Spleen (tissue), 7 donors: ENCODE data around the gene CCNL1.

Experiments
- POLR2A ChIP-seq, 3 donors: fragments of 450-650 bp; IDR thresholded peaks; one replicate each; pipeline ENCODE4 v1.5.1; 2017; ENCODE audit warnings: antibody characterized with exemption in 3 of 3, mild to moderate bottlenecking in 1 of 3
- TF ChIP-seq, protein P1 (sequence below), 11 experiments: fragments of 200-600 bp in 7 of 11; fragments of 450-650 bp in 4 of 11; sonication (generic) in 4 of 11; IDR thresholded peaks in 8 of 11; conservative IDR thresholded peaks in 3 of 11; 1 replicate in 7 of 11; 2 replicates in 4 of 11; pipeline versions ENCODE4 v1.4.0 to v1.8.0; 2016 to 2021; ENCODE audit warnings: antibody characterized with exemption in 11 of 11, inconsistent platforms in 4 of 11, mild to moderate bottlenecking in 1 of 11
- donor health status: DM: no; HTN: no; CAD: no; lungs with moderate emphysema.
- donor health status: DM: no; HTN: no; CAD: no.
- donor health status: DM: no; HTN: no; CAD: no.

DNA sequence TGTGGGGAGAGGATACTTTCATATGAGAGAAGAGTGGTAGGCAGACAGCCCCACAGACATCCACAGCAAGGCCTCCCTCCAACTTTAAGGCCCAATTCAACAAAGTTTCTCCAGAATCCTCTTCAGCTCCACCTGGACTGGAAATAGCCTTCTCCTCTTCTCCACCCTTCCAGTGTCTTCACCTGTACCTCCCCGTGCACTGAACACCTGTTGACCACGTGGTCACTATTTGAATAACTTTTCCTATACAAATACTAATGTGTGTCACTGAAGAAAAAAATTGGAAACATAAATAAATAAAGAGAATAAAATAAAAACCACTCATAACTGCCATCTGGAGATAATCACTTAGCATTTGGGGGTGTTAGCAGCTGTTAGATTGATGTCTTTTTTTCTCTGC lies 52.9 kb downstream of the CCNL1 start:
- TF ChIP-seq POLR2A (IDR thresholded peaks at IDR 0.05), result no peak
- TF ChIP-seq, protein P1, sequence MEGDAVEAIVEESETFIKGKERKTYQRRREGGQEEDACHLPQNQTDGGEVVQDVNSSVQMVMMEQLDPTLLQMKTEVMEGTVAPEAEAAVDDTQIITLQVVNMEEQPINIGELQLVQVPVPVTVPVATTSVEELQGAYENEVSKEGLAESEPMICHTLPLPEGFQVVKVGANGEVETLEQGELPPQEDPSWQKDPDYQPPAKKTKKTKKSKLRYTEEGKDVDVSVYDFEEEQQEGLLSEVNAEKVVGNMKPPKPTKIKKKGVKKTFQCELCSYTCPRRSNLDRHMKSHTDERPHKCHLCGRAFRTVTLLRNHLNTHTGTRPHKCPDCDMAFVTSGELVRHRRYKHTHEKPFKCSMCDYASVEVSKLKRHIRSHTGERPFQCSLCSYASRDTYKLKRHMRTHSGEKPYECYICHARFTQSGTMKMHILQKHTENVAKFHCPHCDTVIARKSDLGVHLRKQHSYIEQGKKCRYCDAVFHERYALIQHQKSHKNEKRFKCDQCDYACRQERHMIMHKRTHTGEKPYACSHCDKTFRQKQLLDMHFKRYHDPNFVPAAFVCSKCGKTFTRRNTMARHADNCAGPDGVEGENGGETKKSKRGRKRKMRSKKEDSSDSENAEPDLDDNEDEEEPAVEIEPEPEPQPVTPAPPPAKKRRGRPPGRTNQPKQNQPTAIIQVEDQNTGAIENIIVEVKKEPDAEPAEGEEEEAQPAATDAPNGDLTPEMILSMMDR (IDR thresholded peaks at IDR 0.05 in 8 of 11, conservative IDR thresholded peaks at IDR 0.05 in 3 of 11), result no peak
